ENCODE data around the gene ORC6. TPM values are rescaled to one million over a fixed set of nuclear protein-coding genes. Genes with fewer than 3 reads are reported as not detected.
"Not testable (repeated sequence)": the region's sequence is repeated elsewhere in the genome, so short reads cannot be mapped to it uniquely, and the experiment has no call there.

The ORC6 gene
- total RNA-seq, 1 experiment from 2014 or later, result 95.0 TPM

- Histone ChIP-seq H3K4me1 (ENCODE audit: insufficient read depth, low read length) (no peaks in the 10 kb centered on the region), H2BK20ac (ENCODE audit: low read depth, low read length, poor library complexity, severe bottlenecking) (no peak overlapping the region), H2AK5ac (ENCODE audit: insufficient read length, low read length) (no peak overlapping the region), H3K79me2 (ENCODE audit: insufficient read depth, low read length) (no peaks in the 10 kb centered on the region), H3K4me2 (ENCODE audit: insufficient read depth, insufficient read length, low read length) (no peak overlapping the region), H2BK120ac (ENCODE audit: low read depth, low read length, poor library complexity, severe bottlenecking) (no peak overlapping the region), H3K23ac (ENCODE audit: insufficient read length, low read depth, low read length) (no peak overlapping the region), H3K27ac (ENCODE audit: insufficient read length, low read depth, low read length) (no peak overlapping the region), H3K9me3 (ENCODE audit: control insufficient read depth, low read depth, low read length) (no peaks in the 10 kb centered on the region), H3K23me2 (ENCODE audit: insufficient read length, low read depth, low read length, poor library complexity, severe bottlenecking) (no peaks in the 10 kb centered on the region), H2BK5ac (ENCODE audit: insufficient read length, low read length) (no peak overlapping the region), H4K8ac (replicated peaks; ENCODE audit: insufficient read length, low read depth, low read length) (no peak overlapping the region), H4K5ac (ENCODE audit: insufficient read length, low read depth, low read length) (no peak overlapping the region), H3T11ph (ENCODE audit: low read length) (no peak overlapping the region), H3K4ac (ENCODE audit: low read depth, low read length) (no peak overlapping the region), H2BK12ac (ENCODE audit: insufficient read length, low read depth, low read length) (no peak overlapping the region), H3K56ac (ENCODE audit: insufficient read length, low read depth, low read length) (no peak overlapping the region), H3K9ac (ENCODE audit: extremely low read depth, insufficient read length, low read length) (no peak overlapping the region), H3K79me1 (ENCODE audit: insufficient read depth, low read depth, low read length, poor library complexity, severe bottlenecking) (no peaks in the 10 kb centered on the region), H4K91ac (ENCODE audit: insufficient read length, low read depth, low read length) (no peak overlapping the region), H2AFZ (ENCODE audit: low read length) (no peak overlapping the region), H2BK15ac (ENCODE audit: low read depth, low read length) (no peak overlapping the region), H3K27me3 (ENCODE audit: insufficient read depth, low read length) (no peaks in the 10 kb centered on the region), H4K20me1 (ENCODE audit: control insufficient read depth, insufficient read depth, insufficient read length) (no peaks in the 10 kb centered on the region), H3K14ac (ENCODE audit: insufficient read depth, low read length) (no peak overlapping the region), H3K18ac (ENCODE audit: insufficient read length, low read depth, low read length) (no peak overlapping the region)
- no peaks in the 10 kb centered on the region for H3K27me3 Mint-ChIP-seq (ENCODE audit: low read depth)
- TF ChIP-seq, protein P1, sequence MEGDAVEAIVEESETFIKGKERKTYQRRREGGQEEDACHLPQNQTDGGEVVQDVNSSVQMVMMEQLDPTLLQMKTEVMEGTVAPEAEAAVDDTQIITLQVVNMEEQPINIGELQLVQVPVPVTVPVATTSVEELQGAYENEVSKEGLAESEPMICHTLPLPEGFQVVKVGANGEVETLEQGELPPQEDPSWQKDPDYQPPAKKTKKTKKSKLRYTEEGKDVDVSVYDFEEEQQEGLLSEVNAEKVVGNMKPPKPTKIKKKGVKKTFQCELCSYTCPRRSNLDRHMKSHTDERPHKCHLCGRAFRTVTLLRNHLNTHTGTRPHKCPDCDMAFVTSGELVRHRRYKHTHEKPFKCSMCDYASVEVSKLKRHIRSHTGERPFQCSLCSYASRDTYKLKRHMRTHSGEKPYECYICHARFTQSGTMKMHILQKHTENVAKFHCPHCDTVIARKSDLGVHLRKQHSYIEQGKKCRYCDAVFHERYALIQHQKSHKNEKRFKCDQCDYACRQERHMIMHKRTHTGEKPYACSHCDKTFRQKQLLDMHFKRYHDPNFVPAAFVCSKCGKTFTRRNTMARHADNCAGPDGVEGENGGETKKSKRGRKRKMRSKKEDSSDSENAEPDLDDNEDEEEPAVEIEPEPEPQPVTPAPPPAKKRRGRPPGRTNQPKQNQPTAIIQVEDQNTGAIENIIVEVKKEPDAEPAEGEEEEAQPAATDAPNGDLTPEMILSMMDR (conservative IDR thresholded peaks at IDR 0.05), result peak; percentile 100
- no peak overlapping the region; a peak in 2 of 5 replicates for H3K4me3 Mint-ChIP-seq
- peaks cover 25 to 79% (median 76%) of the 10 kb centered on the region in 3 experiments; a peak in 6 of 7 replicates for H3K36me3 Mint-ChIP-seq (ENCODE audit: insufficient read depth in 1 of 3, low read depth in 3 of 3)
- DNase-seq, result peak; percentile 63
- no peaks in the 10 kb centered on the region for H3K4me1 Mint-ChIP-seq
- no peaks in the 10 kb centered on the region for H3K9me3 Mint-ChIP-seq
- WGBS (ENCODE audit: extremely low coverage, insufficient read length, low lambda C conversion rate), result no CpG with 5 or more reads among the region's 6 CpGs
- peak overlapping the region in 1 of 3 experiments; percentile 15; a peak in 1 of 7 replicates for H3K27ac Mint-ChIP-seq
Observed at GRCh38 chr16:46673320-46674013, 16.0 kb upstream of the ORC6 start.

GRCh38 chr16:46677943-46678342, 11.5 kb upstream of the ORC6 start:
- no CpG with 5 or more reads among the region's 1 CpG for WGBS (ENCODE audit: extremely low coverage, insufficient read length, low lambda C conversion rate)
- not testable (repeated sequence) for H3K9me3 Mint-ChIP-seq; H4K20me1 ChIP-seq (ENCODE audit: control insufficient read depth, insufficient read depth, insufficient read length)

More at GRCh38 chr16:46677943-46678342, 11.5 kb upstream of the ORC6 start:
- H2BK5ac ChIP-seq (ENCODE audit: insufficient read length, low read length); H2AK5ac ChIP-seq (ENCODE audit: insufficient read length, low read length); H3T11ph ChIP-seq (ENCODE audit: low read length); H2BK20ac ChIP-seq (ENCODE audit: low read depth, low read length, poor library complexity, severe bottlenecking); H2BK12ac ChIP-seq (ENCODE audit: insufficient read length, low read depth, low read length); H3K23me2 ChIP-seq (ENCODE audit: insufficient read length, low read depth, low read length, poor library complexity, severe bottlenecking); H3K4me1 ChIP-seq (ENCODE audit: insufficient read depth, low read length); H3K4me1 Mint-ChIP-seq; H4K91ac ChIP-seq (ENCODE audit: insufficient read length, low read depth, low read length); H3K9me3 ChIP-seq (ENCODE audit: control insufficient read depth, low read depth, low read length); H3K56ac ChIP-seq (ENCODE audit: insufficient read length, low read depth, low read length); H2BK15ac ChIP-seq (ENCODE audit: low read depth, low read length); H4K8ac ChIP-seq (replicated peaks; ENCODE audit: insufficient read length, low read depth, low read length); H3K14ac ChIP-seq (ENCODE audit: insufficient read depth, low read length); H2AFZ ChIP-seq (ENCODE audit: low read length); H3K9ac ChIP-seq (ENCODE audit: extremely low read depth, insufficient read length, low read length); H3K27ac ChIP-seq (ENCODE audit: insufficient read length, low read depth, low read length); H4K5ac ChIP-seq (ENCODE audit: insufficient read length, low read depth, low read length); H3K4me2 ChIP-seq (ENCODE audit: insufficient read depth, insufficient read length, low read length); H2BK120ac ChIP-seq (ENCODE audit: low read depth, low read length, poor library complexity, severe bottlenecking); H3K27me3 ChIP-seq (ENCODE audit: insufficient read depth, low read length); H3K79me2 ChIP-seq (ENCODE audit: insufficient read depth, low read length); H3K4ac ChIP-seq (ENCODE audit: low read depth, low read length); H3K23ac ChIP-seq (ENCODE audit: insufficient read length, low read depth, low read length); H3K27ac Mint-ChIP-seq; H3K18ac ChIP-seq (ENCODE audit: insufficient read length, low read depth, low read length); H3K27me3 Mint-ChIP-seq (ENCODE audit: low read depth); H3K4me3 Mint-ChIP-seq; H3K79me1 ChIP-seq (ENCODE audit: insufficient read depth, low read depth, low read length, poor library complexity, severe bottlenecking); DNase-seq: not testable (repeated sequence)
- H3K36me3 Mint-ChIP-seq (ENCODE audit: insufficient read depth in 1 of 3, low read depth in 3 of 3), result peaks cover 22 to 66% (median 64%) of the 10 kb centered on the region in 3 experiments; a peak in 5 of 7 replicates

Measured in H9 (cell line).